ENCODE results near the gene CCDC8.
A peak's percentile ranks its signal among the peaks of the same experiment; 100 is the strongest.

Gene CCDC8

DNA sequence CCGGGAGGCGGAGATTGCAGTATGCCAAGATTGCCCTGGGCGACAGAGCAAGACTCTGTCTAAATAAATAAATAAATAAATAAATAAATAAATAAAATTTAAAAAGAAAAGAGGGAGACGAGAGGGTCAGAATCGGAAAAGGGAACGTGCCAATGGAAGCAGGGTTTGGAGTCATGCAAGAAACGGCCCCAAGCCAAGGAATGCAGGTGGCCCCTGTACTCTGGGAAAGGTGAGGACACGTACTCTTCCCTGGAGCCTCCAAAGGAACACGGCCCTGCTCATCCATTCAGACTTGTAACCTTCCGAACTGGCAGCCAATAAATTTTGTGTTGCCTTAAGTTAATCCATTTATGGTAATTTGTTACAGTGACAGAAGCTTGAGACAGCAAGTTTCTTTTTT, 35.2 kb upstream of the CCDC8 start:
- no peak for TF ChIP-seq CTCF (IDR thresholded peaks at IDR 0.05)
- Histone ChIP-seq H3K4me1 (peaks cover 0 to 42% (median 18%) of the 10 kb centered on the region in 4 donors), H3K27me3 (no peaks in the 10 kb centered on the region), H3K27ac (peak overlapping the region; percentile 58 to 70), H3K4me3 (no peak overlapping the region), H3K36me3 (no peaks in the 10 kb centered on the region), H3K9me3 (no peaks in the 10 kb centered on the region)
- peak in 1 of 2 donors; percentile 33 for DNase-seq
- intact Hi-C loops (cut with DNase I; ENCODE audit: low total_unique reads): no loop called here

GRCh38 chr19:46447824-46448223, 34.5 kb upstream of the CCDC8 start:
- no peak overlapping the region for H3K4me3 ChIP-seq
- no peaks in the 10 kb centered on the region for H3K27me3 ChIP-seq
- TF ChIP-seq CTCF (IDR thresholded peaks at IDR 0.05): no peak
- H3K27ac ChIP-seq: peak overlapping the region; percentile 58 to 70
- H3K36me3 ChIP-seq: no peaks in the 10 kb centered on the region
- peak; percentile 8 to 74 for DNase-seq
- H3K9me3 ChIP-seq: no peaks in the 10 kb centered on the region
- peaks cover 0 to 47% (median 23%) of the 10 kb centered on the region in 4 donors for H3K4me1 ChIP-seq
- intact Hi-C loops (cut with DNase I; ENCODE audit: low total_unique reads): no loop called here

DNA sequence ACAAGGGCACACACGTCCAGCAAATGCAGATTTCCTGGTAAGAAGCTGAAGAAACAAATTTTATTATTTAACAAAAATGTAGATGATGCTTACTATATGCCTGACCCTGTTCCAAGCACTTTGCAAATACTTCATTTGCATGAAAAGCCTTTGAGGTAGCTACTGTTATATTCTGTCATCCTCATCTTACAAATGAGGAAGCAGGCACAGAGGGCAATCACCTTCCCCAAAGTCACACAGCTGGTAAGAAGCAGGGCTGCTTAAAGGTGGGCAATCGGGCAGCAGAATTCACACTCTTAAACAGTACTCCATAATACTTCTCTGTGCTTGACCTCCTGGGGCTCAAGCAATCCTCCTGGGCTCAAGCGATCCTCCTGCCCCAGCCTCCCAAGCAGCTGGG, 33.6 kb upstream of the CCDC8 start:
- no peaks in the 10 kb centered on the region for H3K9me3 ChIP-seq
- no peaks in the 10 kb centered on the region for H3K27me3 ChIP-seq
- intact Hi-C loops (cut with DNase I; ENCODE audit: low total_unique reads): no loop called here
- DNase-seq: peak; percentile 2 to 13
- H3K36me3 ChIP-seq: no peaks in the 10 kb centered on the region
- no peak overlapping the region for H3K4me3 ChIP-seq
- peak overlapping the region; percentile 58 to 70 for H3K27ac ChIP-seq
- H3K4me1 ChIP-seq: peaks cover 0 to 52% (median 25%) of the 10 kb centered on the region in 4 donors
- no peak for TF ChIP-seq CTCF (IDR thresholded peaks at IDR 0.05)

DNA sequence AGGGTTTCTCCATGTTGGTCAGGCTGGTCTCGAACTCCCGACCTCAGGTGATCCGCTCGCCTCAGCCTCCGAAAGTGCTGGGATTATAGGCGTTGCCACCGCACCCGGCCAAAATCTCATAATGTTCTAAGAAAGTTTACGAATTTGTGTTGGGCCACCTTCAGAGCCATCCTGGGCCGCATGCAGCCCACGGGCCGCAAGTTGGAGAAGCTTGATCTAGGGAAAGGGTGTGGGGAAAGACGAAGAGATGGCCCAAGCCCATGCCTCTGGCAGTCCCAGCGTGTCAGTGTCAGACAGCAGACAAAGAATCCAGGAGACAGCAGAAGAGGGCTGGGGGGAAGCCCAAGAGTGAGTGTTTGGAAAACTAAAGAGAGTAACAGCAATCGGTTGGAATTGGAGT, 32.7 kb upstream of the CCDC8 start:
- Histone ChIP-seq H3K36me3 (no peaks in the 10 kb centered on the region), H3K27ac (no peak overlapping the region), H3K9me3 (no peaks in the 10 kb centered on the region), H3K4me3 (no peak overlapping the region), H3K27me3 (no peaks in the 10 kb centered on the region), H3K4me1 (peaks cover 0 to 49% (median 22%) of the 10 kb centered on the region in 4 donors)
- peak in 1 of 2 donors; percentile 52 for DNase-seq
- TF ChIP-seq CTCF (IDR thresholded peaks at IDR 0.05): no peak
- intact Hi-C loops (cut with DNase I; ENCODE audit: low total_unique reads): no loop called here

DNA sequence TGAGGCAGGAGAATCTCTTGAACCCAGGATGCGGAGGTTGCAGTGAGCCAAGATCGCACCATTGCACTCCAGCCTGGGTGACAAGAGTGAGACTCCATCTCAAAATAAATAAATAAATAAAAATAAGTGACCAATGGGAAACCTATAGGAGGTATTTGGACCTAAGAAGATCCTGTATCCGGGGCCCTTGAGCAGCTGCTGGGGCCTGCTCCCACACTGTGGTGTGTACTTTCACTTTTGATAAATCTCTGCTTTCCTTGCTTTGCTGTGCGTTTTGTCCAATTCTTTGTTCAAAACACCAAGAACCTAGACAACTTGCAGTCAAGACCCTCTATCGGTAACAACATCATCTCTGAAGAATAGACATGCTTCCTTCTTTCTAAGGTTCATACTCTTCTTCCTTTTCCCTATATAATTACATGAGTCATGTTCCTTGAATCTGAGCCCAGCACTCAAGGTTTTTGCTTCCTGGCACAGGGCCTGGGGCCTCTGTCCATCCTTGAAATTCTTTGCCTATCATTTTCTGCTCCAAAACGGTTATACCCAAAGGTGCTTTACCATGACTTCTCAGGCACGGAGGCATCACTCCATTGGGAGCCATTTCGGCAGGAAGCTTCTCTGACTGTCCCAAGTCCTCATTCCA, 29.6 kb upstream of the CCDC8 start:
- TF ChIP-seq CTCF (IDR thresholded peaks at IDR 0.05): no peak
- Histone ChIP-seq H3K27me3 (no peaks in the 10 kb centered on the region), H3K4me3 (no peak overlapping the region), H3K36me3 (no peaks in the 10 kb centered on the region), H3K9me3 (no peaks in the 10 kb centered on the region), H3K4me1 (peaks cover 0 to 25% (median 13%) of the 10 kb centered on the region in 4 donors), H3K27ac (peak overlapping the region; percentile 46 to 55)
- peak in 1 of 2 donors; percentile 61 for DNase-seq
- intact Hi-C loops (cut with DNase I; ENCODE audit: low total_unique reads): no loop called here
